ENCODE results near the gene ZNF433.
"Not testable (repeated sequence)": the region's sequence is repeated elsewhere in the genome, so short reads cannot be mapped to it uniquely, and the experiment has no call there.

ZNF433 gene

DNA sequence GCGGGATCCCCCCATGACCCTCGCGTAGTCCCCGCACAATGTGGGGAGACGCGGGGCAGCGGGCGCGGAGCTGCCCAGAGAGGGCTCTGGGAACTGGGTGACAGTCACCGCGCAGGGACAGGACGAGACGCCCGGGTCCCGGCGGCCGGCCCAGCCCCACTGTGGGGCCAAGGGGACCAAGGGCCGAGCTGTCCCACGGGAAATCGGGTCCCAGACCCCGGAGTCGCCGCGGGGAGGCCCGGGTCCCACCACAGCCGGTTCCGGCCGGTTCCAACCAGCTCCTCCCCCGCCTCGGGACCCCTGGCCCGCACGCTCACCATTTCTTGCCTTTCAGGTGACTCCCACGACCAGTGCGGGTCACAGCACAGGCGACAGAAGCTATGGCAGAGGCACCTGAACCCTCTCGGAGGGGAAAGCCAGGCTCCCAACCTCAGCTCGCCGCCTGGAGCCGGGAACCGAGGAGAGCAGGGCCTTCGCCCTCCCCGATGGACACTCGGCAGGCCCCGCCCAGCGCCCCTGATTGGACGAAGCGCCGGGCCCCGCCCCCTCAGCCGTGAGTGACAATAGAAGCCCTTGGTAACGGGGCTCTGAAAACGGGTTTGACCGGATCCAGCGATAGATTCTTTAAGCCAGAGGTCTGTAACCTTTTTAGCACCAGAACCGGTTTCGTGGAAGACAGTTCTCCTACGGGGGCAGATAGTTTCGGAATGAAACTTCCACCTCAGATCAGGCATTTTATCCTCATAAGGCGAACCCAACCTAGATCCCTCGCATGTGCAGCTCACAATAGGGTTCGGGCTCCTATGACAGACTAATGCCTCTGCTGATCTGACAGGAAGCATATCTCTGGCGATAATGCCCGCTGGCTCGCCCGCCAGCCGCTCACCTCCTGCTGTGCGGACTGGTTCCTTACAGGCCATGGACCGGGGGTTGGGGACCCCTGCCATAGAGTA, at the start of gene ZNF433:
Gene ZNF433 (minus strand): TSS at position 460 of the 953 bp plus-strand sequence. CDS start 140 bp downstream, at position 320.
- TF ChIP-seq ZFX (IDR thresholded peaks at IDR 0.05; ENCODE audit: borderline replicate concordance), result no peak
- TF ChIP-seq, protein P1, sequence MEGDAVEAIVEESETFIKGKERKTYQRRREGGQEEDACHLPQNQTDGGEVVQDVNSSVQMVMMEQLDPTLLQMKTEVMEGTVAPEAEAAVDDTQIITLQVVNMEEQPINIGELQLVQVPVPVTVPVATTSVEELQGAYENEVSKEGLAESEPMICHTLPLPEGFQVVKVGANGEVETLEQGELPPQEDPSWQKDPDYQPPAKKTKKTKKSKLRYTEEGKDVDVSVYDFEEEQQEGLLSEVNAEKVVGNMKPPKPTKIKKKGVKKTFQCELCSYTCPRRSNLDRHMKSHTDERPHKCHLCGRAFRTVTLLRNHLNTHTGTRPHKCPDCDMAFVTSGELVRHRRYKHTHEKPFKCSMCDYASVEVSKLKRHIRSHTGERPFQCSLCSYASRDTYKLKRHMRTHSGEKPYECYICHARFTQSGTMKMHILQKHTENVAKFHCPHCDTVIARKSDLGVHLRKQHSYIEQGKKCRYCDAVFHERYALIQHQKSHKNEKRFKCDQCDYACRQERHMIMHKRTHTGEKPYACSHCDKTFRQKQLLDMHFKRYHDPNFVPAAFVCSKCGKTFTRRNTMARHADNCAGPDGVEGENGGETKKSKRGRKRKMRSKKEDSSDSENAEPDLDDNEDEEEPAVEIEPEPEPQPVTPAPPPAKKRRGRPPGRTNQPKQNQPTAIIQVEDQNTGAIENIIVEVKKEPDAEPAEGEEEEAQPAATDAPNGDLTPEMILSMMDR (IDR thresholded peaks at IDR 0.05), result peak; percentile 16; the same call in 1 of the 2 replicates
- peak within 1 kb of the TSS; percentile 83 for H3K27ac ChIP-seq

- H3K27ac ChIP-seq, result not testable (repeated sequence)
These were observed 47.9 kb upstream of the ZNF433 start for GRCh38 chr19:12083336-12083735.

GRCh38 chr19:12077375-12077774, 41.9 kb upstream of the ZNF433 start:
- H3K27ac ChIP-seq, result no peak overlapping the region
- TF ChIP-seq, protein P1 (IDR thresholded peaks at IDR 0.05), result no peak
- no peak for TF ChIP-seq ZFX (IDR thresholded peaks at IDR 0.05; ENCODE audit: borderline replicate concordance)

DNA sequence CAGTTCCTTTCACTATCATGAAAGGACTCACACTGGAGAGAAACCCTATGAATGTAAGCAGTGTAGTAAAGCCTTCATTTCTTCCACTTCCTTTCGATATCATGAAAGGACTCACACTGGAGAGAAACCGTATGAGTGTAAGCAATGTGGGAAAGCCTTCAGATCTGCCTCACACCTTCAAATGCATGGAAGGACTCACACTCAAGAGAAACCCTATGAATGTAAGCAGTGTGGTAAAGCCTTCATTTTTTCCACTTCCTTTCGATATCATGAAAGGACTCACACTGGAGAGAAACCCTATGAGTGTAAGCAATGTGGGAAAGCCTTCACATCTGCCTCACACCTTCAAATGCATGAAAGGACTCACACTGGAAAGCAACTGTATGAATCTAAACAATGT, 40.9 kb upstream of the ZNF433 start:
- H3K27ac ChIP-seq, result not testable (repeated sequence)

GRCh38 chr19:12075538-12076139, 40.2 kb upstream of the ZNF433 start:
- no peak overlapping the region for H3K27ac ChIP-seq
- no peak for TF ChIP-seq ZFX (IDR thresholded peaks at IDR 0.05; ENCODE audit: borderline replicate concordance)
- TF ChIP-seq, protein P1 (IDR thresholded peaks at IDR 0.05), result no peak

DNA sequence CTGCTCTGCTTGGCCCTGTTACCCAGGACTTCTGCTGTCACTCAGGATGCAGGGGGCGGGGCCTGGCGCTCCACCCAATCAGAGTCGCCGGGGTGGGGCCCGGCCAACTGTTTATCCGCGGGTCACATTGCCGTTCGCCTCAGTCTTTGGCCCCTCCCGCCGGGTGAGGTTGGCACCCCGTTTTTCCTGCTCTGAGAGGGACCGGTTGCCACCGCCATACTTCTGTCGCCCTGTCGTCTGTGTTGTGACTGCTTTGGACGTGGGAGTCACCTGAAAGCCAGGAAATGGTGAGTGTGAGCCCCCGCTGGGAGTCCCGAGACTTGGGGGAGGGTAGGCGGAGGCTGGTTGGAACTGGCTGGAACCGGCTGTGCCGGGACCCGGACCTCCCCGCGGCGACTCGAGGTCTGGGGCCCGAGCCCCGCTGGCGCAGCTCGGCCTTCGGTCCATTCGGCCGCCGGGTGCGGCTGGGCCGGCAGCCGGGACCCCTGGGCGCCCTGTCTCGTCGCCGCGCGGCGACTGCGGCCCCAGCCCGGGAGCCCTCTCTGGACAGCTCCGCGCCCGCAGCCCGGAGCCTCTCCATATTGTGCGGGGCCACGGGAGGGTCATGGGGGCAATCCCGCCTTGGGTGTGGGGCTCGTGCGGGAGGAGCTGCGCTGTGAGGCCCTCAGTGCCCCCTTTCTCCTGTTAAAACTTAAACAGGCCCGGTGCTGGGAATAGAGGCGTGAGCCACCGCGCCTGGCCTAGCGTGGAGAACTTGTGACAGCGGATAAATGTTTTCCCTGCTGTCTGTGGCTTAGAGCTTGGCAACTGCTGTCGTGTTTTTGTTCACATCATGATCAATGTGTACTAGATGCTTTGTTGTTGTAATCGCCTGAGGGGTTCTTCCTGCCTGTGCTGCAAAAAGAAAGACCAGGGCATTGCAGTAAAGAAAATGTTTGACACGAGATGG, 29.4 kb upstream of the ZNF433 start, which contains the start of gene ZNF844:
Gene ZNF844 (plus strand): TSS at position 142 of the 949 bp plus-strand sequence. CDS start 143 bp downstream, at position 285.
- H3K27ac ChIP-seq, result peak within 1 kb of the TSS; percentile 73
- TF ChIP-seq ZFX (IDR thresholded peaks at IDR 0.05; ENCODE audit: borderline replicate concordance), result no peak
- TF ChIP-seq, protein P1 (IDR thresholded peaks at IDR 0.05), result no peak

GRCh38 chr19:12055784-12056183, 20.3 kb upstream of the ZNF433 start:
- TF ChIP-seq ZFX (IDR thresholded peaks at IDR 0.05; ENCODE audit: borderline replicate concordance), result no peak
- TF ChIP-seq, protein P1 (IDR thresholded peaks at IDR 0.05), result no peak
- no peak overlapping the region for H3K27ac ChIP-seq

Measured in 22Rv1 (cell line).